ENCODE data around the gene GMDS. TPM values are rescaled to one million over a fixed set of nuclear protein-coding genes. Genes with fewer than 3 reads are reported as not detected.

The GMDS gene
- polyA plus RNA-seq, 1 of the 3 experiments (the other 2 are of a cell fraction): 12.3 TPM

DNA sequence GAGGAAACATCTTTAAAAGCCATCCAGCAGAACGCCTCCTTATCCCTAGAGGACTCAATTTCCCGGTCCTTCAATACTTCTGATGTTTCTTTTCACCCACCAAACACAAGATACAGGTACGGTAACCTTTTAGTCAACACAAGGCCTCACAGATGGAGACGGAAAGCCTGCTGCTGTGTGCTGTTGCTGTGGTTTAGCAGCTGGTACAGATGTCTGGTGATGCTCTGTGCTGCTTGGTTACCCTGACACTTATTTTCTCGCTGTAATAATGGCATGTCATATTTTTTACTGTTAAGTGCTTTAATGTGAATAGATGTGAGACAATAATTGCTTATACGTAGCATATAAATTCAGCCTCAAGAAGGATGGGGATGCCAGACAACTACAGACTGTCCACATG is 25.3 kb downstream of the GMDS start:
- CTCF ChIA-PET: no interaction called here
- H3K9me3 ChIP-seq: no peaks in the 10 kb centered on the region

More for the DNA sequence above, 25.3 kb downstream of the GMDS start:
- no peak for DNase-seq
- H3K4me1 ChIP-seq (ENCODE audit: control insufficient read depth in 1 of 2, insufficient read depth in 2 of 2, low read depth in 1 of 2, low read length in 1 of 2): no peaks in the 10 kb centered on the region
- H3K9ac ChIP-seq: no peak overlapping the region
- H3K9me2 ChIP-seq: no peaks in the 10 kb centered on the region
- H2AFZ ChIP-seq (ENCODE audit: low read depth): no peak overlapping the region
- no peak overlapping the region for H3K27ac ChIP-seq (ENCODE audit: low read depth in 2 of 2, low read length in 1 of 2)
- TF ChIP-seq TAF1 (IDR thresholded peaks at IDR 0.05; ENCODE audit: borderline replicate concordance, low read depth, low read length) (no peak), POLR2AphosphoS5 (IDR thresholded peaks at IDR 0.05; ENCODE audit: low read depth, low read length) (no peak), SIN3A (IDR thresholded peaks at IDR 0.05; ENCODE audit: borderline replicate concordance, low read depth, low read length) (no peak), RAD21 (IDR thresholded peaks at IDR 0.05; ENCODE audit: low read length) (no peak), YY1 (IDR thresholded peaks at IDR 0.05; ENCODE audit: low read depth) (no peak), RCOR1 (IDR thresholded peaks at IDR 0.05; ENCODE audit: low read length) (no peak), FOSL2 (IDR thresholded peaks at IDR 0.05; ENCODE audit: borderline replicate concordance, low read depth) (no peak), MAX (IDR thresholded peaks at IDR 0.05; ENCODE audit: low read depth) (no peak), NRF1 (IDR thresholded peaks at IDR 0.05; ENCODE audit: low read depth, low read length) (no peak), GATA2 (CRISPR knock-in tag; IDR thresholded peaks at IDR 0.05) (no peak), JUND (IDR thresholded peaks at IDR 0.05) (no peak), EP300 (IDR thresholded peaks at IDR 0.05; ENCODE audit: borderline replicate concordance in 1 of 2, low read depth in 1 of 2, low read length in 1 of 2) (no peak), FOXM1 (IDR thresholded peaks at IDR 0.05; ENCODE audit: low read depth) (no peak), TCF12 (IDR thresholded peaks at IDR 0.05) (no peak), IRF3 (IDR thresholded peaks at IDR 0.05; ENCODE audit: low read depth, low read length) (no peak), FOXJ3 (CRISPR knock-in tag; IDR thresholded peaks at IDR 0.05) (no peak), NFIC (IDR thresholded peaks at IDR 0.05; ENCODE audit: borderline replicate concordance) (no peak), REST (IDR thresholded peaks at IDR 0.05; ENCODE audit: low read depth, low read length) (no peak)
- TF ChIP-seq, protein P1, sequence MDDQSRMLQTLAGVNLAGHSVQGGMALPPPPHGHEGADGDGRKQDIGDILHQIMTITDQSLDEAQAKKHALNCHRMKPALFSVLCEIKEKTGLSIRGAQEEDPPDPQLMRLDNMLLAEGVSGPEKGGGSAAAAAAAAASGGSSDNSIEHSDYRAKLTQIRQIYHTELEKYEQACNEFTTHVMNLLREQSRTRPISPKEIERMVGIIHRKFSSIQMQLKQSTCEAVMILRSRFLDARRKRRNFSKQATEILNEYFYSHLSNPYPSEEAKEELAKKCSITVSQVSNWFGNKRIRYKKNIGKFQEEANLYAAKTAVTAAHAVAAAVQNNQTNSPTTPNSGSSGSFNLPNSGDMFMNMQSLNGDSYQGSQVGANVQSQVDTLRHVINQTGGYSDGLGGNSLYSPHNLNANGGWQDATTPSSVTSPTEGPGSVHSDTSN (IDR thresholded peaks at IDR 0.05): no peak
- TF ChIP-seq, protein P2, sequence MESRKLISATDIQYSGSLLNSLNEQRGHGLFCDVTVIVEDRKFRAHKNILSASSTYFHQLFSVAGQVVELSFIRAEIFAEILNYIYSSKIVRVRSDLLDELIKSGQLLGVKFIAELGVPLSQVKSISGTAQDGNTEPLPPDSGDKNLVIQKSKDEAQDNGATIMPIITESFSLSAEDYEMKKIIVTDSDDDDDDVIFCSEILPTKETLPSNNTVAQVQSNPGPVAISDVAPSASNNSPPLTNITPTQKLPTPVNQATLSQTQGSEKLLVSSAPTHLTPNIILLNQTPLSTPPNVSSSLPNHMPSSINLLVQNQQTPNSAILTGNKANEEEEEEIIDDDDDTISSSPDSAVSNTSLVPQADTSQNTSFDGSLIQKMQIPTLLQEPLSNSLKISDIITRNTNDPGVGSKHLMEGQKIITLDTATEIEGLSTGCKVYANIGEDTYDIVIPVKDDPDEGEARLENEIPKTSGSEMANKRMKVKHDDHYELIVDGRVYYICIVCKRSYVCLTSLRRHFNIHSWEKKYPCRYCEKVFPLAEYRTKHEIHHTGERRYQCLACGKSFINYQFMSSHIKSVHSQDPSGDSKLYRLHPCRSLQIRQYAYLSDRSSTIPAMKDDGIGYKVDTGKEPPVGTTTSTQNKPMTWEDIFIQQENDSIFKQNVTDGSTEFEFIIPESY (IDR thresholded peaks at IDR 0.05; ENCODE audit: borderline replicate concordance, low read depth): no peak
- no peak overlapping the region for H3K4me3 ChIP-seq (ENCODE audit: low read depth in 2 of 2, low read length in 1 of 2)
- 94% methylated on average over 6 of the region's 6 CpGs for WGBS (ENCODE audit: low lambda C conversion rate)
- no peaks in the 10 kb centered on the region for H3K27me3 ChIP-seq (ENCODE audit: insufficient read depth)
- no peaks in the 10 kb centered on the region for H4K20me1 ChIP-seq (ENCODE audit: insufficient read depth)
- no peak overlapping the region for H3K4me2 ChIP-seq
- H3K79me2 ChIP-seq (ENCODE audit: insufficient read depth): no peaks in the 10 kb centered on the region
- H3K36me3 ChIP-seq (replicated peaks in 1 of 2; ENCODE audit: control insufficient read depth in 1 of 2, insufficient read depth in 2 of 2, low read length in 1 of 2): no peaks in the 10 kb centered on the region
- POLR2A ChIA-PET: no interaction called here
- H3F3A ChIP-seq (replicated peaks; ENCODE audit: insufficient read depth): no peaks in the 10 kb centered on the region

Measured in SK-N-SH (cell line).